ENCODE data around the gene DGKH.

DNA sequence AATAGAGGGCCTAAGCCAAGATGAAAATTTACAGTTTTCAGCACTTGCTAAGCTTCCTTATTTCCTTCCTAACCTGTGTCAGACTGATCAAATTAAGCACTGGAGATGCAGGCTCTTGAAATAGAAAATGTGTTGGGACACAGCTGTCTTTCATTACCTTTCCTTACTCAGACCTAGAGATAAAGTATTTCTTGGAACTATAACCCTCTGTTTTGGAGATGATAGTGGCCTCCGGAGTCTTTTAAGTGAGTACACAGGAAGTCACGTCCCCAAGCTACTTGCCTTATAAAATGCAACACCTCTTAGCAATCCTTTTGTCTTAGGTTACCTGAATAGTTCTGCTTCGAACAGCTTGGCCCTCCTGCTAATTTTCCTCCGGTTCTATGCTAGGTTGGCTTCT, 211.1 kb downstream of the DGKH start:
- no peak for TF ChIP-seq EP300 (IDR thresholded peaks at IDR 0.05; ENCODE audit: borderline replicate concordance)
- TF ChIP-seq RAD21 (IDR thresholded peaks at IDR 0.05; ENCODE audit: low read depth): no peak
- TF ChIP-seq, protein P1, sequence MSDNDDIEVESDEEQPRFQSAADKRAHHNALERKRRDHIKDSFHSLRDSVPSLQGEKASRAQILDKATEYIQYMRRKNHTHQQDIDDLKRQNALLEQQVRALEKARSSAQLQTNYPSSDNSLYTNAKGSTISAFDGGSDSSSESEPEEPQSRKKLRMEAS (IDR thresholded peaks at IDR 0.05): no peak
- no peak for TF ChIP-seq YY1 (IDR thresholded peaks at IDR 0.05; ENCODE audit: low read depth)
- TF ChIP-seq, protein P2, sequence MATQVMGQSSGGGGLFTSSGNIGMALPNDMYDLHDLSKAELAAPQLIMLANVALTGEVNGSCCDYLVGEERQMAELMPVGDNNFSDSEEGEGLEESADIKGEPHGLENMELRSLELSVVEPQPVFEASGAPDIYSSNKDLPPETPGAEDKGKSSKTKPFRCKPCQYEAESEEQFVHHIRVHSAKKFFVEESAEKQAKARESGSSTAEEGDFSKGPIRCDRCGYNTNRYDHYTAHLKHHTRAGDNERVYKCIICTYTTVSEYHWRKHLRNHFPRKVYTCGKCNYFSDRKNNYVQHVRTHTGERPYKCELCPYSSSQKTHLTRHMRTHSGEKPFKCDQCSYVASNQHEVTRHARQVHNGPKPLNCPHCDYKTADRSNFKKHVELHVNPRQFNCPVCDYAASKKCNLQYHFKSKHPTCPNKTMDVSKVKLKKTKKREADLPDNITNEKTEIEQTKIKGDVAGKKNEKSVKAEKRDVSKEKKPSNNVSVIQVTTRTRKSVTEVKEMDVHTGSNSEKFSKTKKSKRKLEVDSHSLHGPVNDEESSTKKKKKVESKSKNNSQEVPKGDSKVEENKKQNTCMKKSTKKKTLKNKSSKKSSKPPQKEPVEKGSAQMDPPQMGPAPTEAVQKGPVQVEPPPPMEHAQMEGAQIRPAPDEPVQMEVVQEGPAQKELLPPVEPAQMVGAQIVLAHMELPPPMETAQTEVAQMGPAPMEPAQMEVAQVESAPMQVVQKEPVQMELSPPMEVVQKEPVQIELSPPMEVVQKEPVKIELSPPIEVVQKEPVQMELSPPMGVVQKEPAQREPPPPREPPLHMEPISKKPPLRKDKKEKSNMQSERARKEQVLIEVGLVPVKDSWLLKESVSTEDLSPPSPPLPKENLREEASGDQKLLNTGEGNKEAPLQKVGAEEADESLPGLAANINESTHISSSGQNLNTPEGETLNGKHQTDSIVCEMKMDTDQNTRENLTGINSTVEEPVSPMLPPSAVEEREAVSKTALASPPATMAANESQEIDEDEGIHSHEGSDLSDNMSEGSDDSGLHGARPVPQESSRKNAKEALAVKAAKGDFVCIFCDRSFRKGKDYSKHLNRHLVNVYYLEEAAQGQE (IDR thresholded peaks at IDR 0.05; ENCODE audit: low read depth): no peak
- TF ChIP-seq CREB1 (IDR thresholded peaks at IDR 0.05; ENCODE audit: low read depth): no peak
- no peak for TF ChIP-seq TAF1 (IDR thresholded peaks at IDR 0.05; ENCODE audit: low read depth)
- TF ChIP-seq TCF12 (IDR thresholded peaks at IDR 0.05; ENCODE audit: low read depth): no peak
- TF ChIP-seq, protein P3, sequence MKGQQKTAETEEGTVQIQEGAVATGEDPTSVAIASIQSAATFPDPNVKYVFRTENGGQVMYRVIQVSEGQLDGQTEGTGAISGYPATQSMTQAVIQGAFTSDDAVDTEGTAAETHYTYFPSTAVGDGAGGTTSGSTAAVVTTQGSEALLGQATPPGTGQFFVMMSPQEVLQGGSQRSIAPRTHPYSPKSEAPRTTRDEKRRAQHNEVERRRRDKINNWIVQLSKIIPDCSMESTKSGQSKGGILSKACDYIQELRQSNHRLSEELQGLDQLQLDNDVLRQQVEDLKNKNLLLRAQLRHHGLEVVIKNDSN (IDR thresholded peaks at IDR 0.05): no peak
- TF ChIP-seq TEAD4 (IDR thresholded peaks at IDR 0.05): no peak
- no peak for TF ChIP-seq CEBPB (IDR thresholded peaks at IDR 0.05)
- no peak for TF ChIP-seq EGR1 (IDR thresholded peaks at IDR 0.05)

Measured in Ishikawa (cell line).